WERI-Rb-1 (cell line): ENCODE results near the gene MRGPRG.
A peak's percentile ranks its signal among the peaks of the same experiment; 100 is the strongest.

Source experiments
- DNase-seq: peaks from one replicate; pipeline ENCODE4 v3.0.0-alpha.2; 2020
- H3K27ac ChIP-seq: fragments of 250-450 bp; sonication (Bioruptor Pico); 2 replicates; pipeline ENCODE4 v1.5.1; 2020; ENCODE audit warnings: mild to moderate bottlenecking, moderate library complexity
- H3K27me3 ChIP-seq: fragments of 250-450 bp; sonication (Bioruptor Pico); 2 replicates; pipeline ENCODE4 v1.5.1; 2021; ENCODE audit warnings: mild to moderate bottlenecking, low read depth, moderate library complexity; ENCODE audit not compliant: insufficient read depth, severe bottlenecking
- H3K36me3 ChIP-seq: fragments of 250-450 bp; sonication (Bioruptor Pico); 2 replicates; pipeline ENCODE4 v1.5.1; 2020; ENCODE audit warnings: mild to moderate bottlenecking, moderate library complexity
- H3K4me3 ChIP-seq: 2 replicates; pipeline ENCODE4 v1.5.1; 2011; ENCODE audit warnings: low read depth, mild to moderate bottlenecking, control low read depth, low read length
- H3K9me3 ChIP-seq: fragments of 250-450 bp; sonication (Bioruptor Pico); 2 replicates; pipeline ENCODE4 v1.5.1; 2021; ENCODE audit warnings: mild to moderate bottlenecking, moderate library complexity; ENCODE audit not compliant: severe bottlenecking
- CTCF ChIP-seq: IDR thresholded peaks from 2 replicates; pipeline ENCODE4 v1.5.1; 2011; ENCODE audit warnings: low read depth, mild to moderate bottlenecking, control low read depth, inconsistent platforms, low read length

MRGPRG gene

GRCh38 chr11:3237119-3237518 lies 18.5 kb upstream of the MRGPRG start:
- Histone ChIP-seq H3K27me3 (no peaks in the 10 kb centered on the region), H3K4me3 (no peak overlapping the region), H3K36me3 (no peaks in the 10 kb centered on the region), H3K9me3 (no peaks in the 10 kb centered on the region), H3K27ac (no peak overlapping the region)
- no peak for DNase-seq
- TF ChIP-seq CTCF: no peak

GRCh38 chr11:3234846-3235245 lies 16.2 kb upstream of the MRGPRG start:
- no peak overlapping the region for H3K4me3 ChIP-seq
- DNase-seq: no peak
- no peaks in the 10 kb centered on the region for H3K36me3 ChIP-seq
- no peak for TF ChIP-seq CTCF
- H3K27me3 ChIP-seq: no peaks in the 10 kb centered on the region
- no peaks in the 10 kb centered on the region for H3K9me3 ChIP-seq
- no peak overlapping the region for H3K27ac ChIP-seq

- H3K9me3 ChIP-seq: no peaks in the 10 kb centered on the region
- no peaks in the 10 kb centered on the region for H3K36me3 ChIP-seq
- no peak overlapping the region for H3K4me3 ChIP-seq
- no peaks in the 10 kb centered on the region for H3K27me3 ChIP-seq
- TF ChIP-seq CTCF: no peak
- H3K27ac ChIP-seq: no peak overlapping the region
- no peak for DNase-seq
Observed at GRCh38 chr11:3232956-3233355, 14.3 kb upstream of the MRGPRG start.

- Histone ChIP-seq H3K9me3 (no peaks in the 10 kb centered on the region), H3K27me3 (no peaks in the 10 kb centered on the region), H3K27ac (peak within 1 kb of the TSS; percentile 46), H3K4me3 (no peak within 1 kb of the TSS), H3K36me3 (no peaks in the 10 kb centered on the region)
- no peak for TF ChIP-seq CTCF
- DNase-seq: peak; percentile 86
Observed at GRCh38 chr11:3231851-3232744, 13.5 kb upstream of the MRGPRG start, which contains the start of gene MRGPRE. Gene MRGPRE (minus strand): TSS chr11:3232417. CDS start chr11:3228799, 3,618 bp downstream.

- Histone ChIP-seq H3K9me3 (no peaks in the 10 kb centered on the region), H3K4me3 (no peak overlapping the region), H3K36me3 (no peaks in the 10 kb centered on the region), H3K27ac (peak overlapping the region; percentile 46), H3K27me3 (no peaks in the 10 kb centered on the region)
- DNase-seq: no peak
- no peak for TF ChIP-seq CTCF
Observed at GRCh38 chr11:3231550-3231850, 12.9 kb upstream of the MRGPRG start.
